Stimulated activated CD4-positive, alpha-beta T cell treated with anti-CD3 and anti-CD28 coated beads, TNF-alpha, amount 100 ng/mL, for 4 hours (primary cell): ENCODE measurements around the gene MITF.

Experiments
- DNase-seq, 3 experiments: peaks; one replicate each; pipeline ENCODE4 v3.0.0-alpha.2; 2020; ENCODE audit warnings: low read depth in 3 of 3

MITF gene

GRCh38 chr3:69838217-69838616, 99.0 kb downstream of the MITF start:
- no peak for DNase-seq

GRCh38 chr3:69838696-69839515, 99.6 kb downstream of the MITF start:
- DNase-seq = no peak

- DNase-seq = no peak
Measured at GRCh38 chr3:69842351-69842750, 103.1 kb downstream of the MITF start.

- DNase-seq = no peak
Measured at GRCh38 chr3:69842789-69843188, 103.5 kb downstream of the MITF start.

- DNase-seq = no peak
Measured at GRCh38 chr3:69844706-69845105, 105.4 kb downstream of the MITF start.

GRCh38 chr3:69847303-69847702, 108.0 kb downstream of the MITF start:
- no peak for DNase-seq

GRCh38 chr3:69848113-69848512, 108.8 kb downstream of the MITF start:
- no peak for DNase-seq

GRCh38 chr3:69850849-69851248, 111.6 kb downstream of the MITF start:
- no peak for DNase-seq

- DNase-seq = no peak
Measured at GRCh38 chr3:69853027-69853426, 113.8 kb downstream of the MITF start.

GRCh38 chr3:69855436-69856162, 116.3 kb downstream of the MITF start:
- no peak for DNase-seq

GRCh38 chr3:69856965-69857705, 117.9 kb downstream of the MITF start:
- no peak for DNase-seq

GRCh38 chr3:69861556-69861955, 122.3 kb downstream of the MITF start:
- DNase-seq = no peak

GRCh38 chr3:69864141-69864540, 124.9 kb downstream of the MITF start:
- DNase-seq = no peak

GRCh38 chr3:69864766-69865165, 125.5 kb downstream of the MITF start:
- no peak for DNase-seq

- DNase-seq = no peak
Measured at GRCh38 chr3:69865925-69866679, 126.8 kb downstream of the MITF start.

- no peak for DNase-seq
Measured at GRCh38 chr3:69866988-69867720, 127.9 kb downstream of the MITF start.

GRCh38 chr3:69867941-69868505, 128.8 kb downstream of the MITF start:
- DNase-seq = no peak

- DNase-seq = no peak
Measured at GRCh38 chr3:69868841-69869420, 129.7 kb downstream of the MITF start.

GRCh38 chr3:69869643-69870042, 130.4 kb downstream of the MITF start:
- DNase-seq = no peak

- no peak for DNase-seq
Measured at GRCh38 chr3:69871251-69871650, 132.0 kb downstream of the MITF start.
